Endothelial cell of umbilical vein (primary cell): ENCODE results near the gene C1orf35.

Experiments
- EZH2 ChIP-seq: IDR thresholded peaks from 2 replicates; pipeline ENCODE4 v1.6.1; 2012; ENCODE audit warnings: borderline replicate concordance, low read depth, mild to moderate bottlenecking, moderate library complexity, low read length, inconsistent platforms; ENCODE audit not compliant: severe bottlenecking
- FOS ChIP-seq: IDR thresholded peaks from 2 replicates; pipeline ENCODE4 v1.6.1; 2011; ENCODE audit warnings: mild to moderate bottlenecking, low read length, moderate library complexity, borderline replicate concordance; ENCODE audit not compliant: insufficient read depth
- MYC ChIP-seq: IDR thresholded peaks from one replicate; pipeline ENCODE4 v1.6.1; 2011; ENCODE audit warnings: mild to moderate bottlenecking, low read depth, low read length
- POLR2A ChIP-seq: IDR thresholded peaks from 2 replicates; pipeline ENCODE4 v1.6.1; 2012; ENCODE audit warnings: low read depth, mild to moderate bottlenecking, control low read depth, low read length
- POLR2AphosphoS5 ChIP-seq: IDR thresholded peaks from 2 replicates; pipeline ENCODE4 v1.6.1; 2012; ENCODE audit warnings: low read depth, mild to moderate bottlenecking, control low read depth, low read length, moderate library complexity; ENCODE audit not compliant: insufficient read depth
- TF ChIP-seq, protein P1 (sequence below), 2 donors: IDR thresholded peaks; 1 replicate in 1 of 2; 2 replicates in 1 of 2; pipeline ENCODE4 v1.5.1; 2011; ENCODE audit warnings: low read length in 2 of 2, mild to moderate bottlenecking in 2 of 2, moderate library complexity in 2 of 2, control low read depth in 1 of 2, inconsistent platforms in 1 of 2, low read depth in 1 of 2; ENCODE audit not compliant: insufficient read depth in 1 of 2; ENCODE audit errors: extremely low read depth in 1 of 2
- TF ChIP-seq, protein P2 (sequence below): IDR thresholded peaks from 2 replicates; pipeline ENCODE4 v1.6.1; 2011; ENCODE audit not compliant: insufficient read depth, insufficient read length

DNA sequence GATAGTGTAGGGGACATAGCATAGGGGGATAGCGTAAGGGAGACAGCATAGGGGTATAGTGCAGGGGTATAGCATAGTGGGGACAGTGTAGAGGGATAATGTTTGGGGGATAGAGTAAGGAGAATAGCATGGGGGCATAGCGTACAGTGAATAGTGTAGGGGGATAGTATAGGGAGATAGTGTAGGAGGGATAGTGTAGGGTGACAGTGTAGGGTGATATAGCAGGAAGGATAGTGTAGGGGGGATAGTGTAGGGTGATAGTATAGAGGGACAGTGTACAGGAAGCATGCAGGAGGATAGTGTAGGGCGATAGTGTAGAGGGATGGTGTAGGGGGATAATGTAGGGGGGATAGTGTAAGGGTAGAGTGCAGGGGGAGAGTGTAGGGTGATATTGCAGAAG lies 32.3 kb downstream of the C1orf35 start:
- TF ChIP-seq, protein P1, sequence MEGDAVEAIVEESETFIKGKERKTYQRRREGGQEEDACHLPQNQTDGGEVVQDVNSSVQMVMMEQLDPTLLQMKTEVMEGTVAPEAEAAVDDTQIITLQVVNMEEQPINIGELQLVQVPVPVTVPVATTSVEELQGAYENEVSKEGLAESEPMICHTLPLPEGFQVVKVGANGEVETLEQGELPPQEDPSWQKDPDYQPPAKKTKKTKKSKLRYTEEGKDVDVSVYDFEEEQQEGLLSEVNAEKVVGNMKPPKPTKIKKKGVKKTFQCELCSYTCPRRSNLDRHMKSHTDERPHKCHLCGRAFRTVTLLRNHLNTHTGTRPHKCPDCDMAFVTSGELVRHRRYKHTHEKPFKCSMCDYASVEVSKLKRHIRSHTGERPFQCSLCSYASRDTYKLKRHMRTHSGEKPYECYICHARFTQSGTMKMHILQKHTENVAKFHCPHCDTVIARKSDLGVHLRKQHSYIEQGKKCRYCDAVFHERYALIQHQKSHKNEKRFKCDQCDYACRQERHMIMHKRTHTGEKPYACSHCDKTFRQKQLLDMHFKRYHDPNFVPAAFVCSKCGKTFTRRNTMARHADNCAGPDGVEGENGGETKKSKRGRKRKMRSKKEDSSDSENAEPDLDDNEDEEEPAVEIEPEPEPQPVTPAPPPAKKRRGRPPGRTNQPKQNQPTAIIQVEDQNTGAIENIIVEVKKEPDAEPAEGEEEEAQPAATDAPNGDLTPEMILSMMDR (IDR thresholded peaks at IDR 0.05; ENCODE audit: extremely low read depth in 1 of 2, insufficient read depth in 1 of 2, low read depth in 1 of 2, low read length in 2 of 2) = no peak
- TF ChIP-seq POLR2AphosphoS5 (no peak), POLR2A (no peak), EZH2 (no peak), FOS (no peak), MYC (no peak)
- TF ChIP-seq, protein P2, sequence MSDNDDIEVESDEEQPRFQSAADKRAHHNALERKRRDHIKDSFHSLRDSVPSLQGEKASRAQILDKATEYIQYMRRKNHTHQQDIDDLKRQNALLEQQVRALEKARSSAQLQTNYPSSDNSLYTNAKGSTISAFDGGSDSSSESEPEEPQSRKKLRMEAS = no peak
